ENCODE measurements around the gene MUC5B. TPM values are rescaled to one million over a fixed set of nuclear protein-coding genes. Genes with fewer than 3 reads are reported as not detected.

Gene MUC5B
- total and polyA plus RNA-seq, 11 donors: 0.01 TPM; not detected in 10

DNA sequence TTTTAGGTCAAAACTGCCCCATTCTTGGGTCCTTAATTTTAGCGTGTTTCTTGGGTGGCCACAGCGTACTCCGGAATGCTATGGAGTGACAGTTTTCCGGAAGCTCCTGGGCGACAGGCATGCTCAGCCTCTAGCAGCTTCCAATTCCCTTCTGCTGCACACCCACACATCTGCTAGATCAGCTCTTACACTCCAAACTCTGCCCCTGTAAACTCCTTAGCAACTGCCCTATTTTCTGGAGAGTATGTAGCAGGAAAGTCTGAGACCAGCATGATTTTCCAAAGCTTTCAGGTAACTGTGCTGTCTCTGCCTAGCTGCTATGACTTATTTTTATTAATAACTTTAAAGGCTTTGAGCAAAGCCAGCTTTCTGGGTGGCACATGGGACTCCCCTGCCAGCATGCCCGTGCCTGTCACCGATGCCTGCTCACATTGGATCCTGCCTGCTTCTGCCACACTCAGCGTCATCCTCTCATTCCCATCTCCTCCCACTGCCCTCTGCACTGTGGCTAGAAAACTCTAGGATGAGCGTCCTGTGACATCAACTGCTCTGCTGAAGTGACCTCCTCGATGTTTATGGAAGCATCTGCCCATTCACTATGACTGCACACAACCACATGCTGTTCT is 69.3 kb downstream of the MUC5B start:
- TF ChIP-seq, protein P1, sequence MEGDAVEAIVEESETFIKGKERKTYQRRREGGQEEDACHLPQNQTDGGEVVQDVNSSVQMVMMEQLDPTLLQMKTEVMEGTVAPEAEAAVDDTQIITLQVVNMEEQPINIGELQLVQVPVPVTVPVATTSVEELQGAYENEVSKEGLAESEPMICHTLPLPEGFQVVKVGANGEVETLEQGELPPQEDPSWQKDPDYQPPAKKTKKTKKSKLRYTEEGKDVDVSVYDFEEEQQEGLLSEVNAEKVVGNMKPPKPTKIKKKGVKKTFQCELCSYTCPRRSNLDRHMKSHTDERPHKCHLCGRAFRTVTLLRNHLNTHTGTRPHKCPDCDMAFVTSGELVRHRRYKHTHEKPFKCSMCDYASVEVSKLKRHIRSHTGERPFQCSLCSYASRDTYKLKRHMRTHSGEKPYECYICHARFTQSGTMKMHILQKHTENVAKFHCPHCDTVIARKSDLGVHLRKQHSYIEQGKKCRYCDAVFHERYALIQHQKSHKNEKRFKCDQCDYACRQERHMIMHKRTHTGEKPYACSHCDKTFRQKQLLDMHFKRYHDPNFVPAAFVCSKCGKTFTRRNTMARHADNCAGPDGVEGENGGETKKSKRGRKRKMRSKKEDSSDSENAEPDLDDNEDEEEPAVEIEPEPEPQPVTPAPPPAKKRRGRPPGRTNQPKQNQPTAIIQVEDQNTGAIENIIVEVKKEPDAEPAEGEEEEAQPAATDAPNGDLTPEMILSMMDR (IDR thresholded peaks at IDR 0.05): no peak
- Histone ChIP-seq H3K36me3 (peaks cover 0 to 65% (median 51%) of the 10 kb centered on the region in 9 donors), H3K27me3 (no peaks in the 10 kb centered on the region), H3K9me3 (no peaks in the 10 kb centered on the region), H3K4me3 (no peak overlapping the region), H3K4me1 (peaks cover 0 to 12% (median 0%) of the 10 kb centered on the region in 12 donors), H3K27ac (no peak overlapping the region)
- intact Hi-C loops (cut with DNase I): loop anchor here in 1 of 10 donors (10.0 kb wide), 1 partner anchor 223 kb away; no protein-coding TSS in a partner anchor
- 86 to 92% (median 87%) methylated on average over 10 of the region's 10 CpGs for WGBS, 4 donors
- DNase-seq (peak in 1 of 5 donors; percentile 7), ATAC-seq (no peak)

DNA sequence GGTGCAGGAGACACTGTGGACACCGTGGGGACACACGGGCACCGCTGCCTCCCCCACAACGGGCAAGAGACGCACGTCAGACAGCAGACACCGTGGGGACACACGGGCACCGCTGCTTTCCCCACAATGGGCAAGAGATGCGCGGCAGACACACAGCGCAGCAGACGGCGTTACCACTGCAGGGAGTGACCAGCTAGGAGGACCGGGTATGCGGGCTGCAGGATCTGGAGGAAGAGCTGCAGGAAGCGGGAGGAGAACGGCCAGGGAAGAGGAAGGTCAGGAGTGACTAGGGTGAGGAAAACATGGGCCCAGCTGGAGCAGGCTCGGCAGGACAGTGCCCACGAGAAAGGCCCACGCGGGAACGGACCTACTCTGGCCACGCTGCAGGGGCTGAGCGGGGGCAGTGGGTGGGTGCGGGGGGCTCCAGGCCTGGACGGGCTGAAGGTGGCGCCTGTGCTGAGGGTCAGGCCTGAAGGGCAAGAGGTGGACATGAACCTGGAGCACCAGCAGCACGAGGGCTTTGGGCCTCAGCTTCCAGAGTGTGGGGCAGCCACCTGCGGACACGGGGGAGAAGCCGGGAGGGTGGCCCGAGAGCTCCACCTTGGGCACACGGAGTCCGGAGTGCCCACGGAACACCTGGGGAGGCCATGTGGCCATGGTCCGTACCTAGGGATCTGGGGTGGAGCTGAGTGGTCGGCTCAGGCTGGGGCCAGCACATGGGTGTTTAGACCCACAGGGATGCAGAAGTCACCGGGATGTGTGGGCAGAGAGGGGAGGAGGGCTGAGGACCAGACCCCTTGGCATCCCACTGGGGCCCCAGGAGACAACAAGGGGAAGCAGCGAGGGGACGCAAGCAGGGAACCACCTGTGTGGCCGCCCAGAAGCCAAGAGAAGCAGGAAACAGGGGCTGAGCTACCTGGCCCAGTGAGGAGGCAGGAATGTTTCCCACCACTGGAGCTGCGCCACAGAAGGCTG is 70.1 kb downstream of the MUC5B start:
- Histone ChIP-seq H3K9me3 (no peaks in the 10 kb centered on the region), H3K36me3 (peaks cover 0 to 69% (median 53%) of the 10 kb centered on the region in 9 donors), H3K27me3 (no peaks in the 10 kb centered on the region), H3K27ac (no peak overlapping the region), H3K4me1 (peaks cover 0 to 20% (median 7%) of the 10 kb centered on the region in 12 donors), H3K4me3 (no peak overlapping the region)
- ATAC-seq: peak in 2 of 4 donors; percentile 12 to 23
- DNase-seq: peak in 3 of 5 donors; percentile 15 to 36 (median 20)
- WGBS, 4 donors: 74 to 85% (median 79%) methylated on average over 43 of the region's 43 CpGs
- intact Hi-C loops (cut with DNase I): loop anchor here in 1 of 10 donors (10.0 kb wide), 1 partner anchor 222 kb away; no protein-coding TSS in a partner anchor
- TF ChIP-seq, protein P1 (IDR thresholded peaks at IDR 0.05): no peak
- no peak for TF ChIP-seq POLR2A (IDR thresholded peaks at IDR 0.05)

DNA sequence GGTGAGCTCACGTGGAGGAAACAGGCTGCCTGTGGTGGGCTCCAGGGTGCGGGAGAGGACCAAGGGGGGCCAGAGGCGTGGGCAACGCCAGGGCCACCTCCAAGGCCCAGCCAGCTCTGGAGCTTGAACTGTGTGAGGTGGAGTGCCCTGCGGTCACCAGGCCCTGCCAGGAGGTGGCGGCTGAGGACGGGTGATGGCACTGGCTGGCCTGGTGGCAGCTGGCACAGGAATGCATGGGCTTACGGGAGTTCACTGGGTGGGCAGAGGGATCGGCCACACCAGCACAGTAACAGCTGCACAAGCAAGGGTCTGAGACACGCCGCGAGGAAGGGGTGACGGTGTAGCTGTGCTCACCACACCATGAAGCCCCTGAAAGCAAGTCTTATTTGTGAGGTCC is 70.8 kb downstream of the MUC5B start:
- intact Hi-C loops (cut with DNase I): loop anchor here in 1 of 10 donors (10.0 kb wide), 1 partner anchor 221 kb away; no protein-coding TSS in a partner anchor

More for the DNA sequence above, 70.8 kb downstream of the MUC5B start:
- DNase-seq (peak in 3 of 5 donors; percentile 17 to 49 (median 28)), ATAC-seq (peak in 2 of 4 donors; percentile 51 to 55)
- 74 to 89% (median 88%) methylated on average over 9 to 13 of the region's 13 CpGs for WGBS, 4 donors
- H3K9me3 ChIP-seq: no peaks in the 10 kb centered on the region
- no peak overlapping the region for H3K27ac ChIP-seq
- no peak for TF ChIP-seq POLR2A (IDR thresholded peaks at IDR 0.05)
- TF ChIP-seq, protein P1 (IDR thresholded peaks at IDR 0.05): peak in 2 of 12 donors; percentile 22 to 37
- peaks cover 0 to 26% (median 12%) of the 10 kb centered on the region in 12 donors for H3K4me1 ChIP-seq
- peaks cover 0 to 66% (median 48%) of the 10 kb centered on the region in 9 donors for H3K36me3 ChIP-seq
- H3K27me3 ChIP-seq: no peaks in the 10 kb centered on the region
- no peak overlapping the region for H3K4me3 ChIP-seq

All from heart left ventricle (tissue), 16 donors.